Mesenchymal stem cell (in vitro differentiated cells and primary cell): ENCODE measurements around the gene RHOBTB3.
"Not testable (repeated sequence)": the region's sequence is repeated elsewhere in the genome, so short reads cannot be mapped to it uniquely, and the experiment has no call there.

Experiments
- DNase-seq: peaks from one replicate; pipeline ENCODE4 v3.0.0-alpha.2; 2013
- H2AFZ ChIP-seq: one replicate; pipeline ENCODE4 v1.6.1; 2013; ENCODE audit warnings: low read depth, mild to moderate bottlenecking, control low read depth, inconsistent platforms, low read length, moderate library complexity
- H2AK5ac ChIP-seq: 2 replicates; pipeline ENCODE4 v1.6.1; 2013; ENCODE audit warnings: low read length, moderate library complexity, mild to moderate bottlenecking, inconsistent platforms; ENCODE audit not compliant: severe bottlenecking
- H2BK120ac ChIP-seq: one replicate; pipeline ENCODE4 v1.6.1; 2013; ENCODE audit warnings: low read depth, mild to moderate bottlenecking, inconsistent platforms, low read length, moderate library complexity
- H2BK12ac ChIP-seq, 2 experiments: one replicate each; pipeline ENCODE4 v1.6.1; 2013; ENCODE audit warnings: inconsistent platforms in 2 of 2, low read length in 2 of 2, mild to moderate bottlenecking in 2 of 2, moderate library complexity in 2 of 2, control low read depth in 1 of 2
- H2BK15ac ChIP-seq: one replicate; pipeline ENCODE4 v1.6.1; 2013; ENCODE audit warnings: mild to moderate bottlenecking, low read depth, inconsistent platforms; ENCODE audit not compliant: poor library complexity, severe bottlenecking
- H2BK5ac ChIP-seq: 2 replicates; pipeline ENCODE4 v1.6.1; 2013; ENCODE audit warnings: low read depth, mild to moderate bottlenecking, low read length, control low read depth, inconsistent platforms; ENCODE audit not compliant: poor library complexity, severe bottlenecking
- H3K14ac ChIP-seq, 2 experiments: one replicate each; pipeline ENCODE4 v1.6.1; 2013; ENCODE audit warnings: inconsistent platforms in 2 of 2, low read length in 2 of 2, control low read depth in 1 of 2, mild to moderate bottlenecking in 1 of 2, moderate library complexity in 1 of 2
- H3K18ac ChIP-seq, 2 experiments: one replicate each; pipeline ENCODE4 v1.6.1; 2013; ENCODE audit warnings: inconsistent platforms in 2 of 2, low read length in 2 of 2, control low read depth in 1 of 2, low read depth in 1 of 2, mild to moderate bottlenecking in 1 of 2
- H3K23ac ChIP-seq, 2 experiments: one replicate each; pipeline ENCODE4 v1.6.1; 2013; ENCODE audit warnings: inconsistent platforms in 2 of 2, low read length in 2 of 2, mild to moderate bottlenecking in 2 of 2, moderate library complexity in 2 of 2, control low read depth in 1 of 2
- H3K27ac ChIP-seq: 2 replicates; pipeline ENCODE4 v1.5.1; 2013; ENCODE audit warnings: mild to moderate bottlenecking, moderate library complexity, low read length, control low read depth, inconsistent platforms; ENCODE audit not compliant: poor library complexity, severe bottlenecking
- H3K27me3 ChIP-seq, 2 experiments: 2 replicates each; pipeline versions ENCODE4 v1.6.1 to v1.7.0; 2013; ENCODE audit warnings: low read length in 2 of 2, mild to moderate bottlenecking in 2 of 2, moderate library complexity in 2 of 2, control low read depth in 1 of 2, inconsistent platforms in 1 of 2; ENCODE audit not compliant: control insufficient read depth in 1 of 2, insufficient read depth in 1 of 2
- H3K36me3 ChIP-seq, 2 experiments: 2 replicates each; pipeline versions ENCODE4 v1.6.1 to v1.7.0; 2013; ENCODE audit warnings: low read length in 2 of 2, control low read depth in 1 of 2, inconsistent platforms in 1 of 2, low read depth in 1 of 2, mild to moderate bottlenecking in 1 of 2; ENCODE audit not compliant: insufficient read depth in 2 of 2, control insufficient read depth in 1 of 2
- H3K4ac ChIP-seq, 2 experiments: one replicate each; pipeline ENCODE4 v1.6.1; 2013; ENCODE audit warnings: inconsistent platforms in 2 of 2, low read length in 2 of 2, mild to moderate bottlenecking in 2 of 2, moderate library complexity in 2 of 2, control low read depth in 1 of 2, low read depth in 1 of 2
- H3K4me1 ChIP-seq: 2 replicates; pipeline ENCODE4 v1.6.1; 2013; ENCODE audit warnings: low read depth, low read length, control low read depth; ENCODE audit not compliant: control insufficient read depth, insufficient read depth
- H3K4me2 ChIP-seq: 2 replicates; pipeline ENCODE4 v1.6.1; 2013; ENCODE audit warnings: low read length, mild to moderate bottlenecking, inconsistent platforms; ENCODE audit not compliant: poor library complexity, severe bottlenecking
- H3K4me3 ChIP-seq, 2 experiments: 2 replicates each; pipeline versions ENCODE4 v1.5.1 to v1.7.0; 2013; ENCODE audit warnings: low read length in 2 of 2, mild to moderate bottlenecking in 2 of 2, control low read depth in 1 of 2, low read depth in 1 of 2; ENCODE audit not compliant: insufficient read depth in 1 of 2
- H3K79me1 ChIP-seq: replicated peaks from 2 replicates; pipeline ENCODE4 v1.6.1; 2013; ENCODE audit warnings: mild to moderate bottlenecking, control low read depth, low read length, inconsistent platforms; ENCODE audit not compliant: poor library complexity, severe bottlenecking
- H3K9ac ChIP-seq: 2 replicates; pipeline ENCODE4 v1.7.0; 2013; ENCODE audit warnings: mild to moderate bottlenecking, low read length, moderate library complexity
- H3K9me3 ChIP-seq: 2 replicates; pipeline ENCODE4 v1.7.0; 2013; ENCODE audit warnings: mild to moderate bottlenecking, low read length; ENCODE audit not compliant: control insufficient read depth
- H4K8ac ChIP-seq: one replicate; pipeline ENCODE4 v1.6.1; 2013; ENCODE audit warnings: inconsistent platforms, mild to moderate bottlenecking, low read length, moderate library complexity
- H4K91ac ChIP-seq: one replicate; pipeline ENCODE4 v1.6.1; 2013; ENCODE audit warnings: mild to moderate bottlenecking, low read length, inconsistent platforms
- WGBS: methylation state at CpG from one replicate; pipeline ENCODE4 v1.1.7; 2013; ENCODE audit warnings: mixed read lengths; 5-methylcytosine and 5-hydroxymethylcytosine counted together

Gene RHOBTB3

DNA sequence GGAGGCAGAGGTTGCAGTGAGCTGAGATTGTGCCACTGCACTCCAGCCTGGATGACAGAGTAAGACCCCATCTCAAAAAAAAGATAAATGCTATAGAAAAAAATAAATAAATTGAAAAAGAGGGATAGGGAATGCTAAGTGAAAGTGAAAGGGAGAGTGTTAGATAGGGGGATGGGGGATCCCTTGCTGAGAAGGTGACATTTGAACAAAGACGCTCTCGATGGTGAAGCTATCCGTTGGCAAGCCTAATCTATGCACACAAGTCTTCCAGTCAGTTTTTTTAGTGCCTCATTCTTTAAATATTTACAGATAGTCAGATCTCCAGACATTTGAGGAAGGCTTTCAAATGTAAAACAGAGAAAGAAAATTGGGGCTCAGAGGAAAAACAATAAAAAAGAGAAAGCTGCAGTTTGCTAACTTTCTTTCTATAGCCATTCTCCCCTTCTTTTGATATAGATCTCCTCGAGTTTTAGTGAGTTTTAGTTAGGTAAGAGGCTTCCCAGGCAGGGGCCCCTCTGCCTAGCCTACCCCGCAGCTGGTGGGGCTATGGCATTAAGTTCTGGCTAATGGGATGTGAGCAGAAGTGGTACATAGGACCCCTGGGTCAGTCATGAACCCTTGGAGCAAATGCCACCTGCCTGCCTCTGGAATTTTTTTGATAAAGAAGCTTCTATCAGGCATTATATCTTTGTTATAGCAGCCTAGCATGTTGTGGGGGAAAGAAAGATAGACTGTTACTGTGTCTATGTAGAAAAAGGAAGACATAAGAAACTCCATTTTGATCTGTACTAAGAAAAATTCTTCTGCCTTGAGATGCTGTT lies 79.4 kb downstream of the RHOBTB3 start:
- peak overlapping the region; percentile 100 for H3K27ac ChIP-seq
- H4K91ac ChIP-seq: no peak overlapping the region
- H3K4me2 ChIP-seq: peak overlapping the region; percentile 2
- H3K79me1 ChIP-seq: peaks cover 14% of the 10 kb centered on the region
- peak overlapping the region in 1 of 2 experiments; percentile 0 for H3K4me3 ChIP-seq
- WGBS: 23% methylated on average over 2 of the region's 5 CpGs
- H2BK12ac ChIP-seq: peak overlapping the region in 1 of 2 experiments; percentile 83
- peaks cover 21% of the 10 kb centered on the region for H3K4me1 ChIP-seq
- H2AK5ac ChIP-seq: peak overlapping the region; percentile 97
- peaks cover 6 to 40% of the 10 kb centered on the region in 2 experiments for H3K36me3 ChIP-seq
- H3K27me3 ChIP-seq: no peaks in the 10 kb centered on the region
- peak overlapping the region; percentile 16 for H3K9ac ChIP-seq
- no peak overlapping the region for H2AFZ ChIP-seq
- no peak overlapping the region for H3K14ac ChIP-seq
- no peak overlapping the region for H4K8ac ChIP-seq
- H3K4ac ChIP-seq: peak overlapping the region in 1 of 2 experiments; percentile 75
- peak; percentile 42 for DNase-seq
- H3K23ac ChIP-seq: peak overlapping the region in 1 of 2 experiments; percentile 61
- H2BK120ac ChIP-seq: no peak overlapping the region
- peak overlapping the region; percentile 97 for H2BK5ac ChIP-seq
- peak overlapping the region; percentile 56 to 78 for H3K18ac ChIP-seq
- no peaks in the 10 kb centered on the region for H3K9me3 ChIP-seq
- peak overlapping the region; percentile 44 for H2BK15ac ChIP-seq

DNA sequence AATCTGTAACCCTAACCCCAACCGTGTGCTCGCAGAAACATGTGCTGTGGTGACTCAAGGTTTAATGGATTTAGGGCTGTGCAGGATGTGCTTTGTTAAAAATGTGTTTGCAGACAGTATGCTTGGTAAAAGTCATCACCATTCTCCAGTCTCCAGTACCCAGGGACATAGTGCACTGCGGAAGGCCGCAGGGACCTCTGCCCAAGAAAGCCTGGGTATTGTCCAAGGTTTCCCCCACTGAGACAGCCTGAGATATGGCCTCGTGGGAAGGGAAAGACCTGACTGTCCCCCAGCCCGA lies 79.9 kb downstream of the RHOBTB3 start:
- H3K18ac ChIP-seq, H2BK15ac ChIP-seq, H4K8ac ChIP-seq, H3K9me3 ChIP-seq, H2AFZ ChIP-seq, H3K23ac ChIP-seq, H3K27me3 ChIP-seq, H3K14ac ChIP-seq, H2AK5ac ChIP-seq, H2BK12ac ChIP-seq, H3K4ac ChIP-seq, H2BK5ac ChIP-seq, H4K91ac ChIP-seq, H3K4me2 ChIP-seq, H3K4me3 ChIP-seq, H2BK120ac ChIP-seq: not testable (repeated sequence)
- 44% methylated on average over 6 of the region's 6 CpGs for WGBS
- H3K27ac ChIP-seq: peak overlapping the region; percentile 76
- peaks cover 17% of the 10 kb centered on the region for H3K79me1 ChIP-seq
- peak overlapping the region; percentile 16 for H3K9ac ChIP-seq
- DNase-seq: peak; percentile 45
- H3K4me1 ChIP-seq: peaks cover 21% of the 10 kb centered on the region
- peaks cover 9 to 46% of the 10 kb centered on the region in 2 experiments for H3K36me3 ChIP-seq

DNA sequence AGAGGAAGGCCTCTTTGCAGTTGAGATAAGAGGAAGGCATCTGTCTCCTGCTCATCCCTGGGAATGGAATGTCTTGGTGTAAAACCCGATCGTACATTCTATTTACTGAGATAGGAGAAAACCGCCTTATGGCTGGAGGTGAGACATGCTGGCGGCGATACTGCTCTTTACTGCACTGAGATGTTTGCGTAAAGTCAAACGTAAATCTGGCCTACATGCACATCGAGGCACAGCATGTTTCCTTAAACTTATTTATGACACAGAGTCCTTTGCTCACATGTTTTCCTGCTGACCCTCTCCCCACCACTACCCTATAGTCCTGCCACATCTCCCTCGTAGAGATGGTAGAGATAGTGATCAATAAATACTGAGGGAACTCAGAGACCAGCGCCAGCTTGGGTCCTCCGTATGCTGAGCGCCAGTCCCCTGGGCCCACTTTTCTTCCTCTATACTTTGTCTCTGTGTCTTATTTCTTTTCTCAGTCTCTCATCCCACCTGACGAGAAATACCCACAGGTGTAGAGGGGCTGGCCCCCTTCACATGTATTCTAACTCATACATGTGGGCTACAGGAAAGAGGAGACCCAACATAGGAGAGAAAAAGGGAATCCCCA lies 80.4 kb downstream of the RHOBTB3 start:
- not testable (repeated sequence) for H2BK120ac ChIP-seq, H2AFZ ChIP-seq, H3K9me3 ChIP-seq, H4K8ac ChIP-seq, H3K4me2 ChIP-seq, H3K23ac ChIP-seq, H4K91ac ChIP-seq, H2BK15ac ChIP-seq, H3K4me3 ChIP-seq, H3K27me3 ChIP-seq
- Histone ChIP-seq H3K14ac (peak overlapping the region in 1 of 2 experiments; percentile 30), H3K79me1 (peaks cover 17% of the 10 kb centered on the region), H2BK5ac (peak overlapping the region; percentile 35), H3K27ac (peak overlapping the region; percentile 80), H3K18ac (peak overlapping the region in 1 of 2 experiments; percentile 69), H3K9ac (peak overlapping the region; percentile 63), H2AK5ac (peak overlapping the region; percentile 66), H2BK12ac (peak overlapping the region in 1 of 2 experiments; percentile 38), H3K36me3 (peaks cover 11 to 51% of the 10 kb centered on the region in 2 experiments), H3K4ac (peak overlapping the region in 1 of 2 experiments; percentile 49), H3K4me1 (peaks cover 21% of the 10 kb centered on the region)
- peak; percentile 32 for DNase-seq
- WGBS: 59% methylated on average over 12 of the region's 13 CpGs

DNA sequence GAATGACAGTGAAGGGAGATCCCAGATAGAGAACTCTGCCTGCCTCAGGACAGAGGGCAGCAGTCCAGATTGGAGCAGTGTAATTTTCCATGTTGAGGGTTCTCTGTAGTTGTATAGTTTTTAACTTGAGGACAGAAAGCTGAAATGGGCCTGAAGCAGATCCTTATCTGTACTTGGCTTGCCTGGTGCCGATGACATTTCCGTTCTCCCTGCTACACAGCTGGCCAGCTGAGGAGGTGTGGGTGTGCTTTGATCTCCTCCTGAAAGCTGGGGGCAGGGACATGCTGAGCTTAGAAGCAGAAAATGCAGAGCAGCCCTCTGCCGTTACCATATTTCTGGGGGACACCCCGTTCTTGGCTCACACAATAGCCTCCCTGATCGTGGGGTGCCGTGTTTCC lies 80.9 kb downstream of the RHOBTB3 start:
- peak overlapping the region; percentile 80 for H3K27ac ChIP-seq
- peak overlapping the region; percentile 35 for H2BK5ac ChIP-seq
- WGBS: 40% methylated on average over 6 of the region's 6 CpGs
- peaks cover 17% of the 10 kb centered on the region for H3K79me1 ChIP-seq
- H3K36me3 ChIP-seq: peaks cover 13 to 56% of the 10 kb centered on the region in 2 experiments
- H3K9ac ChIP-seq: peak overlapping the region; percentile 63
- H2BK120ac ChIP-seq: no peak overlapping the region
- H2AK5ac ChIP-seq: peak overlapping the region; percentile 66
- H3K14ac ChIP-seq: peak overlapping the region in 1 of 2 experiments; percentile 11
- H3K4ac ChIP-seq: peak overlapping the region in 1 of 2 experiments; percentile 37
- peak overlapping the region in 1 of 2 experiments; percentile 8 for H2BK12ac ChIP-seq
- no peaks in the 10 kb centered on the region for H3K27me3 ChIP-seq
- DNase-seq: peak; percentile 88
- H3K4me3 ChIP-seq: no peak overlapping the region
- H4K8ac ChIP-seq: no peak overlapping the region
- H3K9me3 ChIP-seq: no peaks in the 10 kb centered on the region
- H4K91ac ChIP-seq: peak overlapping the region; percentile 2
- peak overlapping the region in 1 of 2 experiments; percentile 68 for H3K18ac ChIP-seq
- H2AFZ ChIP-seq: no peak overlapping the region
- H3K23ac ChIP-seq: peak overlapping the region in 1 of 2 experiments; percentile 23
- no peak overlapping the region for H2BK15ac ChIP-seq
- H3K4me2 ChIP-seq: no peak overlapping the region
- H3K4me1 ChIP-seq: peaks cover 23% of the 10 kb centered on the region
